Mesenchymal stem cell (in vitro differentiated cells and primary cell): ENCODE data around the gene PNMT.

Experiments
- DNase-seq: peaks from one replicate; pipeline ENCODE4 v3.0.0-alpha.2; 2013
- H2AFZ ChIP-seq: one replicate; pipeline ENCODE4 v1.6.1; 2013; ENCODE audit warnings: low read depth, mild to moderate bottlenecking, control low read depth, inconsistent platforms, low read length, moderate library complexity
- H2AK5ac ChIP-seq: 2 replicates; pipeline ENCODE4 v1.6.1; 2013; ENCODE audit warnings: low read length, moderate library complexity, mild to moderate bottlenecking, inconsistent platforms; ENCODE audit not compliant: severe bottlenecking
- H2BK120ac ChIP-seq: one replicate; pipeline ENCODE4 v1.6.1; 2013; ENCODE audit warnings: low read depth, mild to moderate bottlenecking, inconsistent platforms, low read length, moderate library complexity
- H2BK12ac ChIP-seq, 2 experiments: one replicate each; pipeline ENCODE4 v1.6.1; 2013; ENCODE audit warnings: inconsistent platforms in 2 of 2, low read length in 2 of 2, mild to moderate bottlenecking in 2 of 2, moderate library complexity in 2 of 2, control low read depth in 1 of 2
- H2BK15ac ChIP-seq: one replicate; pipeline ENCODE4 v1.6.1; 2013; ENCODE audit warnings: mild to moderate bottlenecking, low read depth, inconsistent platforms; ENCODE audit not compliant: poor library complexity, severe bottlenecking
- H2BK5ac ChIP-seq: 2 replicates; pipeline ENCODE4 v1.6.1; 2013; ENCODE audit warnings: low read depth, mild to moderate bottlenecking, low read length, control low read depth, inconsistent platforms; ENCODE audit not compliant: poor library complexity, severe bottlenecking
- H3K14ac ChIP-seq, 2 experiments: one replicate each; pipeline ENCODE4 v1.6.1; 2013; ENCODE audit warnings: inconsistent platforms in 2 of 2, low read length in 2 of 2, control low read depth in 1 of 2, mild to moderate bottlenecking in 1 of 2, moderate library complexity in 1 of 2
- H3K18ac ChIP-seq, 2 experiments: one replicate each; pipeline ENCODE4 v1.6.1; 2013; ENCODE audit warnings: inconsistent platforms in 2 of 2, low read length in 2 of 2, control low read depth in 1 of 2, low read depth in 1 of 2, mild to moderate bottlenecking in 1 of 2
- H3K23ac ChIP-seq, 2 experiments: one replicate each; pipeline ENCODE4 v1.6.1; 2013; ENCODE audit warnings: inconsistent platforms in 2 of 2, low read length in 2 of 2, mild to moderate bottlenecking in 2 of 2, moderate library complexity in 2 of 2, control low read depth in 1 of 2
- H3K27ac ChIP-seq: 2 replicates; pipeline ENCODE4 v1.5.1; 2013; ENCODE audit warnings: mild to moderate bottlenecking, moderate library complexity, low read length, control low read depth, inconsistent platforms; ENCODE audit not compliant: poor library complexity, severe bottlenecking
- H3K27me3 ChIP-seq, 2 experiments: 2 replicates each; pipeline versions ENCODE4 v1.6.1 to v1.7.0; 2013; ENCODE audit warnings: low read length in 2 of 2, mild to moderate bottlenecking in 2 of 2, moderate library complexity in 2 of 2, control low read depth in 1 of 2, inconsistent platforms in 1 of 2; ENCODE audit not compliant: control insufficient read depth in 1 of 2, insufficient read depth in 1 of 2
- H3K36me3 ChIP-seq, 2 experiments: 2 replicates each; pipeline versions ENCODE4 v1.6.1 to v1.7.0; 2013; ENCODE audit warnings: low read length in 2 of 2, control low read depth in 1 of 2, inconsistent platforms in 1 of 2, low read depth in 1 of 2, mild to moderate bottlenecking in 1 of 2; ENCODE audit not compliant: insufficient read depth in 2 of 2, control insufficient read depth in 1 of 2
- H3K4ac ChIP-seq, 2 experiments: one replicate each; pipeline ENCODE4 v1.6.1; 2013; ENCODE audit warnings: inconsistent platforms in 2 of 2, low read length in 2 of 2, mild to moderate bottlenecking in 2 of 2, moderate library complexity in 2 of 2, control low read depth in 1 of 2, low read depth in 1 of 2
- H3K4me1 ChIP-seq: 2 replicates; pipeline ENCODE4 v1.6.1; 2013; ENCODE audit warnings: low read depth, low read length, control low read depth; ENCODE audit not compliant: control insufficient read depth, insufficient read depth
- H3K4me2 ChIP-seq: 2 replicates; pipeline ENCODE4 v1.6.1; 2013; ENCODE audit warnings: low read length, mild to moderate bottlenecking, inconsistent platforms; ENCODE audit not compliant: poor library complexity, severe bottlenecking
- H3K4me3 ChIP-seq, 2 experiments: 2 replicates each; pipeline versions ENCODE4 v1.5.1 to v1.7.0; 2013; ENCODE audit warnings: low read length in 2 of 2, mild to moderate bottlenecking in 2 of 2, control low read depth in 1 of 2, low read depth in 1 of 2; ENCODE audit not compliant: insufficient read depth in 1 of 2
- H3K79me1 ChIP-seq: replicated peaks from 2 replicates; pipeline ENCODE4 v1.6.1; 2013; ENCODE audit warnings: mild to moderate bottlenecking, control low read depth, low read length, inconsistent platforms; ENCODE audit not compliant: poor library complexity, severe bottlenecking
- H3K9ac ChIP-seq: 2 replicates; pipeline ENCODE4 v1.7.0; 2013; ENCODE audit warnings: mild to moderate bottlenecking, low read length, moderate library complexity
- H3K9me3 ChIP-seq: 2 replicates; pipeline ENCODE4 v1.7.0; 2013; ENCODE audit warnings: mild to moderate bottlenecking, low read length; ENCODE audit not compliant: control insufficient read depth
- H4K8ac ChIP-seq: one replicate; pipeline ENCODE4 v1.6.1; 2013; ENCODE audit warnings: inconsistent platforms, mild to moderate bottlenecking, low read length, moderate library complexity
- H4K91ac ChIP-seq: one replicate; pipeline ENCODE4 v1.6.1; 2013; ENCODE audit warnings: mild to moderate bottlenecking, low read length, inconsistent platforms
- WGBS: methylation state at CpG from one replicate; pipeline ENCODE4 v1.1.7; 2013; ENCODE audit warnings: mixed read lengths; 5-methylcytosine and 5-hydroxymethylcytosine counted together

The PNMT gene

DNA sequence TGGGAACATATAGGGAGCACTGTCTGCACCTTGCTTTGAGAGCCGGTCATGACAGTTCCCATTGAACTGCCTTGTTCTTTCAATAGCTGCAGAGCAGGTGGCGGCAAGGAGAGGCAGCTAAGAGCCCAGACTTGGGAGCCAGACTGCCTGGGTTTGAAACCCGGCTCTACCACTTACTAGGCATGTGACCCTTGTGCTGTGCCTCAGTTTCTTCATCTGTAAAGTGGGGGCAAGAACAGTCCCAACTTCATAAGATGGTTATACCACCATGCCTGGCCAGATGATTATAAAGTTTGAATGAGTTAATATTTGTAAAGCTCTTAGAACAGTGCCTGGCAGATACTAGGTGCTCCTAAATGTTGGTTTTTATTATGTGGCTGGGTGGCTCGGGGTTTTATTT, 46.0 kb downstream of the PNMT start:
- no peak overlapping the region for H2BK15ac ChIP-seq
- H3K27me3 ChIP-seq = no peaks in the 10 kb centered on the region
- H3K9ac ChIP-seq = no peak overlapping the region
- H3K23ac ChIP-seq = no peak overlapping the region
- H4K8ac ChIP-seq = no peak overlapping the region
- H2BK120ac ChIP-seq = no peak overlapping the region
- H2AK5ac ChIP-seq = no peak overlapping the region
- H3K4me1 ChIP-seq = peaks cover 2% of the 10 kb centered on the region
- no peak overlapping the region for H3K14ac ChIP-seq
- DNase-seq = no peak
- H3K4me3 ChIP-seq = no peak overlapping the region
- no peak overlapping the region for H3K27ac ChIP-seq
- no peak overlapping the region for H4K91ac ChIP-seq
- no peak overlapping the region for H2BK5ac ChIP-seq
- no peaks in the 10 kb centered on the region for H3K9me3 ChIP-seq
- H3K4ac ChIP-seq = no peak overlapping the region
- peaks cover 31% of the 10 kb centered on the region for H3K79me1 ChIP-seq
- 98% methylated on average over 3 of the region's 4 CpGs for WGBS
- no peak overlapping the region for H3K4me2 ChIP-seq
- no peak overlapping the region for H3K18ac ChIP-seq
- H2BK12ac ChIP-seq = no peak overlapping the region
- H3K36me3 ChIP-seq = peaks cover 70 to 75% of the 10 kb centered on the region in 2 experiments
- no peak overlapping the region for H2AFZ ChIP-seq

DNA sequence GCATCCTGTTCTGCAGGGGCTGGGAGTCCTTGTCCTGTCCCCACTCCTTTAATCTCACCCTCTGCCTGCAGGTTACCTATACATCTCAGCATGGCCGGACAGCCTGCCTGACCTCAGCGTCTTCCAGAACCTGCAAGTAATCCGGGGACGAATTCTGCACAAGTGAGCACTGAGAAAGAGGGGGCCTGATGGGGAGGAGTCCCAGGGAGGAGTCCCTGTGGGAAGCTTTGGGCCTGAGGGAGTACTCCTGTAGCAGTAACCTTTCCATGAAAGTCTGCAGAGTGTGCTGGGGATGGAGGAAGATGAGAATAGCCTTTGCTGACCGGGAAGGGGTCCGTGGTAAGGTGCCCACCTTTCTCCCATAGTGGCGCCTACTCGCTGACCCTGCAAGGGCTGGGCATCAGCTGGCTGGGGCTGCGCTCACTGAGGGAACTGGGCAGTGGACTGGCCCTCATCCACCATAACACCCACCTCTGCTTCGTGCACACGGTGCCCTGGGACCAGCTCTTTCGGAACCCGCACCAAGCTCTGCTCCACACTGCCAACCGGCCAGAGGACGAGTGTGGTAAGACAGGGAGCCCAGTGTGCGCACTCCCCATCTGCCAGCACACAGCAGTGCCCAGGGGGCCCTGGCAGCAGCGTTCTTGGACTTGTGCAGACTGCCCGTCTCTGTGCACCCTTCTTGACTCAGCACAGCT, 47.3 kb downstream of the PNMT start:
- H3K36me3 ChIP-seq = peaks cover 70 to 73% of the 10 kb centered on the region in 2 experiments
- H3K79me1 ChIP-seq = peaks cover 25% of the 10 kb centered on the region
- H4K91ac ChIP-seq = no peak overlapping the region
- H3K4me2 ChIP-seq = no peak overlapping the region
- no peak overlapping the region for H2AFZ ChIP-seq
- no peak overlapping the region for H2AK5ac ChIP-seq
- H4K8ac ChIP-seq = no peak overlapping the region
- H3K4ac ChIP-seq = no peak overlapping the region
- WGBS = 96% methylated on average over 18 of the region's 18 CpGs
- H2BK120ac ChIP-seq = no peak overlapping the region
- no peak overlapping the region for H3K18ac ChIP-seq
- H3K4me1 ChIP-seq = peaks cover 5% of the 10 kb centered on the region
- H3K23ac ChIP-seq = no peak overlapping the region
- no peak overlapping the region for H2BK12ac ChIP-seq
- H3K14ac ChIP-seq = no peak overlapping the region
- no peak overlapping the region for H3K27ac ChIP-seq
- H2BK15ac ChIP-seq = no peak overlapping the region
- no peaks in the 10 kb centered on the region for H3K27me3 ChIP-seq
- H3K9me3 ChIP-seq = no peaks in the 10 kb centered on the region
- H2BK5ac ChIP-seq = no peak overlapping the region
- H3K4me3 ChIP-seq = no peak overlapping the region
- H3K9ac ChIP-seq = no peak overlapping the region
- DNase-seq = no peak

DNA sequence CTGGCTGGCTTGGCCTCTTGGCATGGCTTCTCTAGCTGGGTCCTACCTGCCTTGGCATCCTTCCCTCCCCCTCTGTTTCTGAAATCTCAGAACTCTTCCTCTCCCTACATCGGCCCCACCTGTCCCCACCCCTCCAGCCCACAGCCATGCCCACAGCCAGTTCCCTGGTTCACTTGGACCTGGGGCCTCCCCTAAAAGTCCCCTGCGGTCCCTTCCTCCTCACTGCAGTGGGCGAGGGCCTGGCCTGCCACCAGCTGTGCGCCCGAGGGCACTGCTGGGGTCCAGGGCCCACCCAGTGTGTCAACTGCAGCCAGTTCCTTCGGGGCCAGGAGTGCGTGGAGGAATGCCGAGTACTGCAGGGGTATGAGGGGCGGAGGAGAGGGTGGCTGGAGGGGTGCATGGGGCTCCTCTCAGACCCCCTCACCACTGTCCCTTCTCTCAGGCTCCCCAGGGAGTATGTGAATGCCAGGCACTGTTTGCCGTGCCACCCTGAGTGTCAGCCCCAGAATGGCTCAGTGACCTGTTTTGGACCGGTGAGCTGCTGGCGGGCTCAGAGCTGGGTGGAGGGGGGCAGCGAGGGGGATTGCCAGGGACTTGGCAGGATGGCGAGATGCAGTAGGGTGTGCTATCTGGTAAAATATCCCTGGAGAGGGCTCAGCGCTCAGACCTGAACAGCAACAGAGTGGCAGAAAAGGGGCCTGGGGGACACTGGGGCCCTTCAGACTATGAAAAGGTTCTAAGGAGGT, 48.0 kb downstream of the PNMT start:
- no peak overlapping the region for H2BK5ac ChIP-seq
- H3K18ac ChIP-seq = no peak overlapping the region
- no peak overlapping the region for H2BK120ac ChIP-seq
- H3K27ac ChIP-seq = no peak overlapping the region
- no peak overlapping the region for H3K4me3 ChIP-seq
- H3K9ac ChIP-seq = no peak overlapping the region
- peaks cover 25% of the 10 kb centered on the region for H3K79me1 ChIP-seq
- no peaks in the 10 kb centered on the region for H3K27me3 ChIP-seq
- H3K4me1 ChIP-seq = peaks cover 5% of the 10 kb centered on the region
- H3K36me3 ChIP-seq = peaks cover 68 to 72% of the 10 kb centered on the region in 2 experiments
- no peak for DNase-seq
- H2AFZ ChIP-seq = no peak overlapping the region
- no peak overlapping the region for H3K14ac ChIP-seq
- no peak overlapping the region for H3K23ac ChIP-seq
- no peak overlapping the region for H4K8ac ChIP-seq
- H2BK12ac ChIP-seq = no peak overlapping the region
- WGBS = 99% methylated on average over 12 of the region's 15 CpGs
- H3K4me2 ChIP-seq = no peak overlapping the region
- no peak overlapping the region for H3K4ac ChIP-seq
- no peak overlapping the region for H2BK15ac ChIP-seq
- peak overlapping the region; percentile 18 for H2AK5ac ChIP-seq
- no peak overlapping the region for H4K91ac ChIP-seq
- H3K9me3 ChIP-seq = no peaks in the 10 kb centered on the region

DNA sequence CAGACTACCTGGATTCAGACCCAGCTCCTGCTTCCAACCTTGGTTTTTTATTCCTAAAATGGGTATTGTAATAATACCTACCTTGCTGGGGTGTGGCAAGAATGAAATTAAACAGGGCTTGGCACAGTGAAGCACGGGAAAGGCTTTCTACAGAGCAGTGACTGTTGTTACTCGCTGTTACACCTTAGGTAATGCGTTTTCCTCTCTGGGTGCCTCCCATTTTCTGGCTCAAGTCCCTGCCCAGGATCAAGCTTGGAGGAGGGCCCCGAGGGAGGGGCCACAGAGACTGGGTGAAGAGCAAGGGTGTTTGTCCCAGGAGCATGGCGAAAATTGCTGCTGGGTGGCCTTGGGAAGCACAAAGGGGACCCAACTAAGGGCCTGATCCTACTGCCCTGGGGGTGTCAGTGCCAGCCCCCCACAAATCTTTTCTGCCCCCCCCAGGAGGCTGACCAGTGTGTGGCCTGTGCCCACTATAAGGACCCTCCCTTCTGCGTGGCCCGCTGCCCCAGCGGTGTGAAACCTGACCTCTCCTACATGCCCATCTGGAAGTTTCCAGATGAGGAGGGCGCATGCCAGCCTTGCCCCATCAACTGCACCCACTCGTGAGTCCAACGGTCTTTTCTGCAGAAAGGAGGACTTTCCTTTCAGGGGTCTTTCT, 48.8 kb downstream of the PNMT start:
- H2AFZ ChIP-seq = no peak overlapping the region
- no peak overlapping the region for H3K9ac ChIP-seq
- no peak overlapping the region for H2BK12ac ChIP-seq
- H3K79me1 ChIP-seq = peaks cover 23% of the 10 kb centered on the region
- H3K23ac ChIP-seq = no peak overlapping the region
- no peak overlapping the region for H2BK5ac ChIP-seq
- no peak overlapping the region for H3K4me2 ChIP-seq
- H3K14ac ChIP-seq = no peak overlapping the region
- WGBS = 94% methylated on average over 11 of the region's 11 CpGs
- no peak overlapping the region for H3K4ac ChIP-seq
- H3K36me3 ChIP-seq = peaks cover 61 to 67% of the 10 kb centered on the region in 2 experiments
- no peak overlapping the region for H4K8ac ChIP-seq
- no peak overlapping the region for H3K18ac ChIP-seq
- no peaks in the 10 kb centered on the region for H3K9me3 ChIP-seq
- no peak overlapping the region for H4K91ac ChIP-seq
- H2BK15ac ChIP-seq = no peak overlapping the region
- no peak overlapping the region for H2AK5ac ChIP-seq
- no peak overlapping the region for H3K27ac ChIP-seq
- H3K27me3 ChIP-seq = no peaks in the 10 kb centered on the region
- no peak overlapping the region for H3K4me3 ChIP-seq
- no peak overlapping the region for H2BK120ac ChIP-seq
- H3K4me1 ChIP-seq = peaks cover 5% of the 10 kb centered on the region
- DNase-seq = no peak
